Measurements from ENCODE around the gene UBE2QL1. TPM values are rescaled to one million over a fixed set of nuclear protein-coding genes. Genes with fewer than 3 reads are reported as not detected.

UBE2QL1 gene
- total RNA-seq, 4 donors from 2014 or later = 0.72 to 5.0 (median 2.4) TPM

DNA sequence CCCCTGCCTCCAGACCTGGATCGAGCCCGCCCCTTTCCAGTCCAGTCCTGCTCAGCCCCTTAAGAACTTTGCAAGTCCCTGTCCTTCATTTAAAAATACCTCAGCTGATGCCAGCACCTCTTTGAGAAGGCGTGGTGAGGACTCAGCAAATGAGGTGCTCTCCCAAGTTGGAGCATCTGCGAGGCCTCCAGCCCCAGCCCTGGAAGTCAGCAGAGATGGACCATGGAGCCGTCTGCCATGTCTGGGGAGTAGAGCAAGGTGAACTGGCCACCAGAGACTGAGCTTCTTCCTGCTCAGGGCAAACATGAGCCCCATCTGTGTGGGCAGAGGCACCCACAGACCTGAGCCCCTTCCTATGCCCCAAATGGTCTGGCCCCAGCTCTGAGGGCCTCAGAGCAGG, 71.5 kb downstream of the UBE2QL1 start:
- ATAC-seq (ENCODE audit: low FRiP score) (no peak), DNase-seq (ENCODE audit: low spot score) (no peak)
- TF ChIP-seq, protein P1, sequence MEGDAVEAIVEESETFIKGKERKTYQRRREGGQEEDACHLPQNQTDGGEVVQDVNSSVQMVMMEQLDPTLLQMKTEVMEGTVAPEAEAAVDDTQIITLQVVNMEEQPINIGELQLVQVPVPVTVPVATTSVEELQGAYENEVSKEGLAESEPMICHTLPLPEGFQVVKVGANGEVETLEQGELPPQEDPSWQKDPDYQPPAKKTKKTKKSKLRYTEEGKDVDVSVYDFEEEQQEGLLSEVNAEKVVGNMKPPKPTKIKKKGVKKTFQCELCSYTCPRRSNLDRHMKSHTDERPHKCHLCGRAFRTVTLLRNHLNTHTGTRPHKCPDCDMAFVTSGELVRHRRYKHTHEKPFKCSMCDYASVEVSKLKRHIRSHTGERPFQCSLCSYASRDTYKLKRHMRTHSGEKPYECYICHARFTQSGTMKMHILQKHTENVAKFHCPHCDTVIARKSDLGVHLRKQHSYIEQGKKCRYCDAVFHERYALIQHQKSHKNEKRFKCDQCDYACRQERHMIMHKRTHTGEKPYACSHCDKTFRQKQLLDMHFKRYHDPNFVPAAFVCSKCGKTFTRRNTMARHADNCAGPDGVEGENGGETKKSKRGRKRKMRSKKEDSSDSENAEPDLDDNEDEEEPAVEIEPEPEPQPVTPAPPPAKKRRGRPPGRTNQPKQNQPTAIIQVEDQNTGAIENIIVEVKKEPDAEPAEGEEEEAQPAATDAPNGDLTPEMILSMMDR (IDR thresholded peaks at IDR 0.05) = no peak

DNA sequence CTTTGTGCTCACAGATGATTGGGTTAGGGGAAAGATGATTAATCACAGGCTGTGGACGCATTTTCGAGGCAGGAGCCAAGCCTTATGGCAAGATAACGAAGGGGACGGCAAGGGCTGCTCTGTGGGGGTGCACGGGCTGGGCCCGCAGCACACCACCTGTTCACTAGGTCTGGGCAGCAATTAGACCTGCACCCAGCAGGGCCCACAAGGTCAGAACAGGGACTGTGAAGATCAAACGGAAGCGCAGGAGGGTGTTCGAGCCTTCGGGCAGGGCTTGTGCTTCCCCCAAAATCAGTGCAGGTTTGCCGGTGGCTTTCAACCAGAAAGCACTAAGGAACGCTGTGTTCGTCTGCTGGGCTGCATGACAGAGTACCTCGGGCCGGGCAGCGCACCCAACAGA, 73.7 kb downstream of the UBE2QL1 start:
- ATAC-seq (ENCODE audit: low FRiP score) (no peak), DNase-seq (ENCODE audit: low spot score) (no peak)
- TF ChIP-seq, protein P1 (IDR thresholded peaks at IDR 0.05) = no peak

DNA sequence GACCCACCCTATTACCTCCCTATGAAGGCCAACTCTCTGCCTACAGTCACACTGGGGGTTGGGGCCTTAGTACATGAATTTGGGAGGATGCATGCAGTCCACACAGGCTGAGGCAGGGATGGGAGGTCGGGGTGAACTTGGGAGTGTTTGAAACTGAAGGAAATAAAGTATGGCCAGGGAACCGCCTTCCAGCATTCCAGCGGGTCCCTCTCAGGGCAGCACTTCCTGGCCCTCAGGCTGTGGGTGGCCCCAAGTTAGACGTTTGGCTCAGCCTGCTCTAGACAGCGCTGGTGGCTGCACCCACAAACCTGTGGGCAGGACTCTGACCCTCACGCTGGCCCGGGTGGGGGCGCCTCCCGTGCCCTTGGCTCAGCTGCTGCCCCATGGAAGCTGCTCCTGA, 74.3 kb downstream of the UBE2QL1 start:
- TF ChIP-seq, protein P1 (IDR thresholded peaks at IDR 0.05) = no peak
- ATAC-seq (ENCODE audit: low FRiP score) (no peak), DNase-seq (ENCODE audit: low spot score) (no peak)

DNA sequence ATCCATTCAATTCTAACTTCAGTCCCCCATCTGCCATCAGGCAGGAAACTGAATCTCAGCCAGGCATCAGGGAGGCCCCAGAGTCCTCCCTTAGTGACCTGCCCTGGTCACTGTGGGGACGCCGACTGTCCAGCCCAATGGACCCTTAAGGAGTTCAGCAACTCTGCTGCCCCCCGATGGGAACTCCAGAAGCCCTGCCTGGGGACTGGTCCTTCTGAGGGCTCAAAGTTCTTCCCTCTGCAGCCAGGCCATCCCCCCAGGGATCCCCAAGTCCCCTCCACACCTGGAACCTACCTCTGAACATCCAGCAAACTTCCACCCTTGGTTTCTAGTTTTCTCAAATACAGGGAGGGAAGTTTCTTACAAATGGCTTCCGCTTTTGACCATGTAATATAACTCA, 76.8 kb downstream of the UBE2QL1 start:
- ATAC-seq (ENCODE audit: low FRiP score) = no peak
- TF ChIP-seq, protein P1 (IDR thresholded peaks at IDR 0.05) = no peak

DNA sequence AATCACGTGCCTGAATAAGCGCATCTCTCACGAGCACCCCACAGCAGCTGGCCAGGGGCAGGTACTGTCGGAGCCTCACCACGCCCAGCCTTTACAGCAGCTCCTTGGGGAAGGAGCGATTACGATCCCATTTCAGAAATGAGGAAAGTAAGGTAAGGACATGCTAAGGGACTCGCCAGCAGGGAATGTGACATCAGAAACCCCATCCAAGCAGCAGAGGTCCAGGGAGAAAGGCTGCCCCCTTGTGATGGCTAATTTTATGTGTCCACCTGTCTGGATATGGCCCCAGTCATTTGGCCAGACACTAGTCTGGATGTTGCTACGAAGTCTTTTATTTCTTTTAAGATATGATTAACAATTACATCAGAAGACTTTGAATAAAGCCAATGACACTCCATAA, 77.3 kb downstream of the UBE2QL1 start:
- no peak for ATAC-seq (ENCODE audit: low FRiP score)
- TF ChIP-seq, protein P1 (IDR thresholded peaks at IDR 0.05) = no peak
- no peak for DNase-seq (ENCODE audit: low spot score)

More for the DNA sequence above, 76.8 kb downstream of the UBE2QL1 start:
- DNase-seq (ENCODE audit: low spot score) = no peak

DNA sequence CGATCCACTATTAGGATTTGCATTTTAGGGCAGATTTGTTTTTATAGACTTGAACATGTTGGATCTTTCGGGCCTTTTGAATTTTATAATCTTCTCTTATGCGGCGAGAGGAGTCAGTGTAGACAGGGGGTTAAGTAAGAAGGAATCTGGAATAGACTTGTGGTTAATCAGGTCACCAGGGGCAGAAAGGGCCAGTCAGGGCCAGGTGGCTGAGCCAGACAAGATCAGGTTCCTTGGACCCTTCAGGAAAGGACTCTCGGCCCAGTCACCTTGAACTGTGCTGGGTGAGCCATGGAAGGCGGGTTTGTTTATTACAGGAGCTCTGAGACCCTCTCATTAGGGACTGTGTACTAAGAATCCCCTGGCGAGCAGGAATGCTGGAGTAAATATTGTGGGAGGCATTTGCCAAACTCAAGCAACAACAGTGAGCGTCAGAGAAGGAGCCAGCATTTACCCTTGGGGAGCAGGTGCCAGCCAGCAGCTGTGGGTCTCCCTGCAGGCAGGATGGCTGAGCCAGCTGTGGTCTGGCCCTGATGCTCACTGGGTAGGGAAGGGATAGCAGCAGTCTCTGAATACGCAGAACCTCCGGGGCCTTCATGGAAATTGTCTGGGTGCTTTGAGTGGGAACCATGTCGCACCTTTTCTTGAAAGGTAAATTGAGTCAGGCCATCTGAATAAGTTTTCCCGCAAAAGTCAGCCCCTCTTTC, 79.2 kb downstream of the UBE2QL1 start:
- no peak for ATAC-seq (ENCODE audit: low FRiP score)
- TF ChIP-seq, protein P1 (IDR thresholded peaks at IDR 0.05) = no peak

DNA sequence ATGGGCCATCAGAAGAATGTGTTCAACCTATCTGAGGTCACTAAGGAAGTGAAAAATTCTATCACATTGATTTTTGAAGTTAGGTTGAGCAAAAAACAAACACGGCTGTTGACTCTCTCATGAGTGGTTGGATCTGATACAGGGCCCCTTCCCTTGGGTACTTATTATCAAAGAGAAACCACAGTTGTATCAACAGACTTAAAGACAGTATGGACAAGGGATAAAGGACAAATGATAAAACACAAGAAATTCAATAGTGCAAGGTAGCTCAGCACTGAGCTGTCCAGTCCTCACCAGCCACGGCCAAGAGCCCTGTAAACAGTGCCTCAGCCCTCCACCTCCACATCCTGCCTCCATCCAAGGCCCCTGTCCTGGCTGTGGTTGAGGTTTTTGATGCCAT, 86.9 kb downstream of the UBE2QL1 start:
- DNase-seq (ENCODE audit: low spot score) (no peak), ATAC-seq (ENCODE audit: low FRiP score) (no peak)

More for the DNA sequence above, 79.2 kb downstream of the UBE2QL1 start:
- DNase-seq (ENCODE audit: low spot score) = no peak

More for the DNA sequence above, 86.9 kb downstream of the UBE2QL1 start:
- TF ChIP-seq, protein P1 (IDR thresholded peaks at IDR 0.05) = no peak
